ENCODE measurements around the gene TM4SF20.

TM4SF20 gene, protein sequence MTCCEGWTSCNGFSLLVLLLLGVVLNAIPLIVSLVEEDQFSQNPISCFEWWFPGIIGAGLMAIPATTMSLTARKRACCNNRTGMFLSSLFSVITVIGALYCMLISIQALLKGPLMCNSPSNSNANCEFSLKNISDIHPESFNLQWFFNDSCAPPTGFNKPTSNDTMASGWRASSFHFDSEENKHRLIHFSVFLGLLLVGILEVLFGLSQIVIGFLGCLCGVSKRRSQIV

DNA sequence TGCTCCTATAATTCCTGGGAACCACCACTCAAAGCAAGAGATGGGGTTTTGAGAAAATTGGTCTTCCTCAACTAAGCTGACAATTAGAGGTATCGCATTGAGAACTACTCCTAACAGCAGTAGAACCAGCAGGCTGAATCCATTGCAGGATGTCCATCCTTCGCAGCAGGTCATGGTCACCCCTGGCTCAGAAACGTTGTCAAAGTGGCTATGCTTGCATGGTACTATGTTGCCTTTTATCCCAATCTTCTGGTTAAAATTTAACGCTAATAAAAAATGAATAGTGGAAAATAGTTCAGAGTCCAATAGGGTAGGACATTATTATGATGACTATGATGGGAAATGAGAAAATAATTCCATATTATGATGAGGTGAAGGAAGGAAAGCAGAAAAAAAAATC is at the start of gene TM4SF20:
TSS of gene TM4SF20 (minus strand) at position 212 of the 400 bp plus-strand sequence. CDS start at position 174, 38 bp downstream.
- no peak for DNase-seq (ENCODE audit: low spot score)

- DNase-seq (ENCODE audit: low spot score) = no peak
These were observed 49.7 kb upstream of the TM4SF20 start for GRCh38 chr2:227428731-227429285.

GRCh38 chr2:227423656-227424499 is 44.8 kb upstream of the TM4SF20 start:
- DNase-seq (ENCODE audit: low spot score) = no peak

GRCh38 chr2:227420087-227421052 is 41.3 kb upstream of the TM4SF20 start:
- no peak for DNase-seq (ENCODE audit: low spot score)

- no peak for DNase-seq (ENCODE audit: low spot score)
These were observed 37.6 kb upstream of the TM4SF20 start for GRCh38 chr2:227416701-227417100.

- DNase-seq (ENCODE audit: low spot score) = no peak
These were observed 36.7 kb upstream of the TM4SF20 start for GRCh38 chr2:227415538-227416424.

DNA sequence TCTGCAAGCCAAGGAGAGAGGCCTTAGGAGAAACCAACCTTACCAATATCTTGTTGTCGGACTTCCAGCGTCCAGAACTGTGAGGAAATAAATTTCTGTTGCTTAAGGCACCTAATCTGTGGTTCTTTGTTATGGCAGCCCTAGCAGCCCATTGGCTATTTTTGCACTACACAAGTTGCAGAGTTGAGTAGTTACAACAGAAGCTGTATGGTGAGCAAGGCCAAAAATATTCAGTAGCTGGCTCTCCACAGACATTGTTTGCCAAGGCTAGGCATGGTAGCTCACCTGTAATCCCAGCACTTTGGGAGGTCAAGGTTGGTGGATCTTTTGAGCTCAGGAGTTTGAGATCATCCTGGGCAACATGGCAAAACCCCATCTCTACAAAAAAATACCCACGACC is 35.7 kb upstream of the TM4SF20 start:
- no peak for DNase-seq (ENCODE audit: low spot score)

GRCh38 chr2:227413371-227413770 is 34.3 kb upstream of the TM4SF20 start:
- no peak for DNase-seq (ENCODE audit: low spot score)

- no peak for DNase-seq (ENCODE audit: low spot score)
These were observed 33.8 kb upstream of the TM4SF20 start for GRCh38 chr2:227412877-227413276.

DNA sequence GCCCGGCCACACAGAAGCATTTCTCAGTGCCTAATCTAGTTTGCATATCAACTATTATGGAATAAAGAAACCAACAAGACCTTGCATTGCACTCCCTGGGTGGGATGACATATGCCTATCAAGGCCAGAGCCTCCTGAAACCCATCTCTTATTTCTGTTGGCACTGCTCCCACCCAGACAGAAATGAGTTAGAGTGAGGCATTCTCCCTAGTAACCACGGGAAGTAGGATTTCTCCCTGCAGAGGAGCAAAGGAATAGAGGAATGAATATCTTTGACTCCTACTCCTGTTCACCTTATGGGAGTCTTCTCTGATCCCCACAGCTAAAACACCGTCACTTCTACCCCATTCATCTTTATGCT is 32.9 kb upstream of the TM4SF20 start:
- DNase-seq (ENCODE audit: low spot score) = no peak

- no peak for DNase-seq (ENCODE audit: low spot score)
These were observed 32.3 kb upstream of the TM4SF20 start for GRCh38 chr2:227411320-227411989.

DNA sequence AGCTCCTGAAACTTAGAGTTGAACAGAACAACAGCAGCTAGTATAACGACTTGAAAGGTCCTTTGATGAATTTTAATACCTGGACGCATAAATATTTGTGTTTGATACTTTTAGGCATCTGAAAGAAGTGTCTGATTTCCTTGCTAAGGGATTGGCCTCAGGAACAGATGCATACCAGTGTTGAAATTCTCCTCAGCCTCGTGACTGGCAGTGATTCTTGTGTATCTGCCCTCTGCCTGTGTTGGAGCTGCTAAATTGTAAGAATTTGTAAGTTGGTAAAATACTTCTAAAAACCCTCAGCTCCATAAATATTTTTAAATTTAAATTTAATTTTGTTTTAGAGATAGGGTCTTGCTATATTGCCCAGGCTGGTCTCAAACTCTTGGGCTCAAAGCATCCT is 31.1 kb upstream of the TM4SF20 start:
- no peak for DNase-seq (ENCODE audit: low spot score)

GRCh38 chr2:227407591-227408151 is 28.6 kb upstream of the TM4SF20 start:
- DNase-seq (ENCODE audit: low spot score) = no peak

- peak; percentile 19 for DNase-seq (ENCODE audit: low spot score)
These were observed 27.3 kb upstream of the TM4SF20 start for GRCh38 chr2:227406177-227407031.

- DNase-seq (ENCODE audit: low spot score) = peak; percentile 16
These were observed 25.6 kb upstream of the TM4SF20 start for GRCh38 chr2:227404585-227405271.

DNA sequence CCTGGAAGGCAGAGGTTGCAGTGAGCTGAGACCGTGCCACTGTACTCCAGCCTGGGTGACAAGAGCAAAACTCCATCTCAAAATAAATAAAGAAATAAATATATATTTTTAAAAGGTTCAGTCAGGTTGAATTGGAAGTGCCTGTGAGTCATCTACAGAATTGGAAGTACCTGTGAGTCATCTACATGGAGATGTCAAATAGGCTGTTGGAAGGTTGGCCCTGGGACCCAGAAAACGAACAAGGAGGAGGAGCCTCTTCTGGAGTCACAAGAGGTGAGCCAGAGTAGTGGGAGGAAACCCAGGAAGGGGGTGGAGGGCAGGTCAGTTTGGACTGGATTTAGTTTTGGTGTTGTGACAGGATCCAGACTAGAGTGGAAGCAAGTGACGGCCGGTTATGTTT is 23.9 kb upstream of the TM4SF20 start:
- DNase-seq (ENCODE audit: low spot score) = no peak

DNA sequence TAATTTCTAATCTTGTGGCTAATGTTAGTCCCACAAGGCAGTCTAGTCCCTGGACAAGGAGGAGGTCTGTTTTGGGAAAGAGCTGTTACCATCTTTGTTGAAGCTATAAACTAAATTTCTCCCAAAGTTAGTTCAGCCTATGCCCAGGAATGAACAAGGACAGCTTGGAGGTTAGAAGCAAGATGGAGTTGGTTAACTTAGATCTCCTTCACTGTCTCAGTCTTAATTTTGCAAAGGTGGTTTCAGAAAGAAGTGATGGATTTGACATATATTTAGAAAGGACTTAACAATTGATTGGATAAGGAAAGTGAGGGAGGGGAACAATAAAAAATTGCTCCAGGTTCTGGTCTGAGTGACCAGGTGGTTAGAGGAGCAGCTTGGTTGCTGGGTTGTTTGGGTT is 23.2 kb upstream of the TM4SF20 start:
- DNase-seq (ENCODE audit: low spot score) = no peak

DNA sequence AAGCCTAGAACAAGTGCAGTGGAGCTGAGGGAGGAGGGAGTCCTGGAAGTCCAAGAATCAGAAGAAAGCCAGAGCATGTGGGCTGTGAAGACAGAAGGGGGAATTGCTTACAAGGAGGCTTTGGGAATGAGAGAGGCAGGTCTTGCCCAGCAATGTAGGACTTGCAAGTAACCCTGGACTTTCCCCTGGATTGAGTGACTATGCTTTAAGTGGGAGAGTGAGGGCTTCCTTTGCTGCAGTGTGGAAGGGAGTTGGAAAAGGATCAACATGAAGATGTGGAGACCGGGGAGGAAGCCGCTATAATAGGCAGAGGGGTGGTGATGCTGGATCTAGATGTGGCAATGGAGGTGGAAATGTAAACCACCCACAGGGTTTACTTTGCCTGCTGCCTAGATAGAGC is 22.4 kb upstream of the TM4SF20 start:
- no peak for DNase-seq (ENCODE audit: low spot score)
